ENCODE measurements around the gene VAV3. TPM values are rescaled to one million over a fixed set of nuclear protein-coding genes. Genes with fewer than 3 reads are reported as not detected.

Gene VAV3
- total and polyA plus RNA-seq, 2 experiments from 2014 or later, result under 0.01 to 0.24 TPM

DNA sequence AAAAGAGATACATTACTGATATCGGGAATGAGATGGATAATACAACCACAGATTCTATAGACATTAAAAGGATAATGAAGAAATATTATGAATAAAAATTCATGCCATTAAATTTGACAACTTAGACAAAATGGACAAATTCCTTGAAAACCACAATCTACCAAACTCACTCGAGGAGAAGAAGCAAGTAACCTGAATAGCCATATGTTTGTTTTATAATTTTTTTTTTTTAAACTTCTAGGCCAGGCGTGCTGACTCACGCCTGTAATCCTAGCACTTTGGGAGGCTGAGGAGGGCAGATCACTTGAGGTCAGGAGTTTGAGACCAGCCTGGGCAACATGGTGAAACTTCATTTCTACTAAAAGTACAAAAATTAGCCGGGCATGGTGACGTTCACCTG lies 327.9 kb downstream of the VAV3 start:
- H3K79me2 ChIP-seq (ENCODE audit: insufficient read depth), result no peaks in the 10 kb centered on the region
- H3K9ac ChIP-seq, result no peak overlapping the region
- no peaks in the 10 kb centered on the region for H3K4me1 ChIP-seq (ENCODE audit: insufficient read depth)
- TF ChIP-seq EZH2 (IDR thresholded peaks at IDR 0.05; ENCODE audit: insufficient read depth, poor library complexity, severe bottlenecking) (no peak), EZH2phosphoT487 (IDR thresholded peaks at IDR 0.05; ENCODE audit: insufficient read depth, low read depth) (no peak)
- no peak overlapping the region for H3K4me2 ChIP-seq (ENCODE audit: unreplicated experiment)
- H3F3A ChIP-seq (ENCODE audit: insufficient read depth), result no peaks in the 10 kb centered on the region
- WGBS, 2 experiments (ENCODE audit: low coverage in 1 of 2, low lambda C conversion rate in 2 of 2, missing lambda C conversion rate in 2 of 2), result 92 to 94% methylated on average over 6 of the region's 6 CpGs
- no peaks in the 10 kb centered on the region for H3K9me3 ChIP-seq (ENCODE audit: low read depth)
- DNase-seq, result no peak
- H3K4me3 ChIP-seq, result no peak overlapping the region
- no peaks in the 10 kb centered on the region for H3K36me3 ChIP-seq (ENCODE audit: low read depth)
- no peaks in the 10 kb centered on the region for H4K20me1 ChIP-seq (ENCODE audit: insufficient read depth)
- H3K27me3 ChIP-seq (replicated peaks; ENCODE audit: insufficient read depth), result no peaks in the 10 kb centered on the region
- in situ Hi-C loops (cut with MboI), result no loop called here
- H3K9me2 ChIP-seq (ENCODE audit: insufficient read depth), result no peaks in the 10 kb centered on the region
- H3K27ac ChIP-seq, result no peak overlapping the region
- no peak overlapping the region for H2AFZ ChIP-seq

DNA sequence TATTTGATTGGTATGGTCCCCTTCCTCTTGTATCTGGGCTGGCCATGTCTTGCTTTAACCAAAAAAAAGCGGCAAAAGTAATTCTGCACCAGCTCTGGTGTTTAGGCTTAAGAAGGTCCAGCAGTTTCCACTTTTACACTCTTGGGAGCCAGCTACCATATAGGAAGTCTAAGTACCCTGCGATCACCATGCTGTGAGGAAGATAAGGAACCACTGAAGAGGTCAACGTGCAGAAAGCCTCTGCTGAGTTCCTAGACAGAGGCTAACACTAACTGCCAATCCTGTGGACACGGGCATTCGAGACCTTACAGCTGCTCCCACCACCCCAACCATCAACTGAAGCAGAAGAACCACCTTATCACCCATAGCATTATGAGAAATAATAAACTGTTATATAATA lies 331.4 kb downstream of the VAV3 start:
- 58 to 59% methylated on average over 5 of the region's 5 CpGs for WGBS, 2 experiments (ENCODE audit: low coverage in 1 of 2, low lambda C conversion rate in 2 of 2, missing lambda C conversion rate in 2 of 2)
- H3K27ac ChIP-seq, result no peak overlapping the region

GRCh38 chr1:107626073-107626796 lies 338.7 kb downstream of the VAV3 start:
- Histone ChIP-seq H3K4me3 (0 out of 2 replicates have a peak overlapping the region, but pooled peaks have one; percentile 3), H3K4me1 (ENCODE audit: insufficient read depth) (peaks cover 38% of the 10 kb centered on the region), H3K27me3 (replicated peaks; ENCODE audit: insufficient read depth) (no peaks in the 10 kb centered on the region), H3K36me3 (ENCODE audit: low read depth) (no peaks in the 10 kb centered on the region), H3K9ac (no peak overlapping the region), H2AFZ (peak overlapping the region; percentile 58), H3K9me2 (ENCODE audit: insufficient read depth) (no peaks in the 10 kb centered on the region), H3K27ac (peak overlapping the region; percentile 34), H3K9me3 (ENCODE audit: low read depth) (no peaks in the 10 kb centered on the region), H3K4me2 (ENCODE audit: unreplicated experiment) (peak overlapping the region; percentile 60), H4K20me1 (ENCODE audit: insufficient read depth) (no peaks in the 10 kb centered on the region), H3F3A (ENCODE audit: insufficient read depth) (peaks cover 37% of the 10 kb centered on the region), H3K79me2 (ENCODE audit: insufficient read depth) (no peaks in the 10 kb centered on the region)
- in situ Hi-C loops (cut with MboI), result no loop called here
- TF ChIP-seq EZH2phosphoT487 (IDR thresholded peaks at IDR 0.05; ENCODE audit: insufficient read depth, low read depth), result no peak
- no peak for TF ChIP-seq EZH2 (IDR thresholded peaks at IDR 0.05; ENCODE audit: insufficient read depth, poor library complexity, severe bottlenecking)
- peak; percentile 42 for DNase-seq
- WGBS, 2 experiments (ENCODE audit: low coverage in 1 of 2, low lambda C conversion rate in 2 of 2, missing lambda C conversion rate in 2 of 2), result 8 to 12% methylated on average over 2 of the region's 2 CpGs

More for the DNA sequence above, 331.4 kb downstream of the VAV3 start:
- H2AFZ ChIP-seq, result no peak overlapping the region
- no peaks in the 10 kb centered on the region for H3K9me3 ChIP-seq (ENCODE audit: low read depth)
- TF ChIP-seq EZH2 (IDR thresholded peaks at IDR 0.05; ENCODE audit: insufficient read depth, poor library complexity, severe bottlenecking) (no peak), EZH2phosphoT487 (IDR thresholded peaks at IDR 0.05; ENCODE audit: insufficient read depth, low read depth) (no peak)
- no peaks in the 10 kb centered on the region for H3K27me3 ChIP-seq (replicated peaks; ENCODE audit: insufficient read depth)
- H3K9ac ChIP-seq, result no peak overlapping the region
- no peaks in the 10 kb centered on the region for H3F3A ChIP-seq (ENCODE audit: insufficient read depth)
- H3K9me2 ChIP-seq (ENCODE audit: insufficient read depth), result no peaks in the 10 kb centered on the region
- H3K4me1 ChIP-seq (ENCODE audit: insufficient read depth), result no peaks in the 10 kb centered on the region
- no peak overlapping the region for H3K4me2 ChIP-seq (ENCODE audit: unreplicated experiment)
- H3K4me3 ChIP-seq, result no peak overlapping the region
- no peaks in the 10 kb centered on the region for H3K36me3 ChIP-seq (ENCODE audit: low read depth)
- in situ Hi-C loops (cut with MboI), result no loop called here
- no peak for DNase-seq
- no peaks in the 10 kb centered on the region for H4K20me1 ChIP-seq (ENCODE audit: insufficient read depth)
- no peaks in the 10 kb centered on the region for H3K79me2 ChIP-seq (ENCODE audit: insufficient read depth)

GRCh38 chr1:107625405-107626029 lies 339.5 kb downstream of the VAV3 start:
- H3K9ac ChIP-seq, result no peak overlapping the region
- no peaks in the 10 kb centered on the region for H3K79me2 ChIP-seq (ENCODE audit: insufficient read depth)
- no peak for TF ChIP-seq EZH2phosphoT487 (IDR thresholded peaks at IDR 0.05; ENCODE audit: insufficient read depth, low read depth)
- no peak for TF ChIP-seq EZH2 (IDR thresholded peaks at IDR 0.05; ENCODE audit: insufficient read depth, poor library complexity, severe bottlenecking)
- no peaks in the 10 kb centered on the region for H4K20me1 ChIP-seq (ENCODE audit: insufficient read depth)
- DNase-seq, result no peak
- H3K4me1 ChIP-seq (ENCODE audit: insufficient read depth), result peaks cover 38% of the 10 kb centered on the region
- peaks cover 37% of the 10 kb centered on the region for H3F3A ChIP-seq (ENCODE audit: insufficient read depth)
- H3K4me3 ChIP-seq, result no peak overlapping the region
- H3K9me2 ChIP-seq (ENCODE audit: insufficient read depth), result no peaks in the 10 kb centered on the region
- H3K9me3 ChIP-seq (ENCODE audit: low read depth), result no peaks in the 10 kb centered on the region
- in situ Hi-C loops (cut with MboI), result no loop called here
- H3K36me3 ChIP-seq (ENCODE audit: low read depth), result no peaks in the 10 kb centered on the region
- 79% methylated on average over 4 of the region's 4 CpGs for WGBS, 2 experiments (ENCODE audit: low coverage in 1 of 2, low lambda C conversion rate in 2 of 2, missing lambda C conversion rate in 2 of 2)
- H2AFZ ChIP-seq, result no peak overlapping the region
- no peak overlapping the region for H3K27ac ChIP-seq
- H3K4me2 ChIP-seq (ENCODE audit: unreplicated experiment), result no peak overlapping the region
- H3K27me3 ChIP-seq (replicated peaks; ENCODE audit: insufficient read depth), result no peaks in the 10 kb centered on the region
